ENCODE measurements around the gene ARID1A. TPM values are rescaled to one million over a fixed set of nuclear protein-coding genes. Genes with fewer than 3 reads are reported as not detected.

The ARID1A gene
- polyA plus RNA-seq, 3 donors: 6.6 to 84.4 (median 9.5) TPM

DNA sequence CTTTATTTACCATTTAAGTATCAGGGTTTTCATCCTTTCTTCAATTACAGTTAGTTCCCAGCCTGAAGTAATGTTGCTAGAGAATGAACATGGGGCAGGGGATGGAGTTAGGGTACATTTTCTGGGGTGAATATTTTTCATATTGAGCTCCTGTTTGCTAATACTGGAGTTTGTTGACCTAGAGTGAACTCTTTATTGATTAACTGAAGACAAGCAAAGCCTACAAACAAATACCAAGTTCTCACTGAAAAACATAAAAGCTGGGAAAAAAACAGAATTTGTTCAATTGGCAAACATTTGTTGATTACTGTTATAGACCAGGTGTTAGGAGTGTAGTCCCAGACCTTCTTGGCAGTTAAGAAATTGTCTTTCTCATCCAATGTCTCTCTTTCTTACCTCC lies 63.7 kb downstream of the ARID1A start:
- Histone ChIP-seq H4K20me1 (ENCODE audit: insufficient read depth, low read length) (peaks cover 98% of the 10 kb centered on the region), H3K9me3 (replicated peaks in 1 of 2; ENCODE audit: control insufficient read depth in 1 of 2, insufficient read depth in 1 of 2, low read length in 2 of 2) (no peaks in the 10 kb centered on the region), H2AFZ (ENCODE audit: insufficient read depth, low read depth, low read length, poor library complexity, severe bottlenecking) (no peak overlapping the region), H3K4me1 (ENCODE audit: control insufficient read depth in 1 of 2, insufficient read depth in 2 of 2, low read length in 2 of 2) (no peaks in the 10 kb centered on the region), H3K79me2 (ENCODE audit: insufficient read depth, low read length) (peaks cover 98% of the 10 kb centered on the region), H3K4me3 (replicated peaks in 1 of 3; ENCODE audit: low read depth in 2 of 3, low read length in 3 of 3) (no peak overlapping the region), H3K27me3 (ENCODE audit: control insufficient read depth in 2 of 2, insufficient read depth in 2 of 2, low read length in 2 of 2) (no peaks in the 10 kb centered on the region), H3K27ac (ENCODE audit: low read depth in 1 of 2, low read length in 2 of 2) (peak overlapping the region in 1 of 2 donors; percentile 58), H3K9ac (ENCODE audit: insufficient read depth, low read length, poor library complexity, severe bottlenecking) (no peak overlapping the region), H3K4me2 (replicated peaks; ENCODE audit: extremely low read depth, low read length, poor library complexity, severe bottlenecking) (no peak overlapping the region), H3K36me3 (replicated peaks in 1 of 2; ENCODE audit: control insufficient read depth in 1 of 2, insufficient read depth in 2 of 2, low read length in 2 of 2) (peaks cover 70 to 97% of the 10 kb centered on the region in 2 donors)
- Mint-ChIP-seq H3K27ac (peak overlapping the region in 1 of 7 donors; percentile 21), H3K27me3 (ENCODE audit: low read depth in 3 of 3) (peaks cover 0 to 2% (median 0%) of the 10 kb centered on the region in 3 donors), H3K9me3 (no peaks in the 10 kb centered on the region), H3K4me1 (no peaks in the 10 kb centered on the region), H3K4me3 (no peak overlapping the region), H3K36me3 (peaks cover 60 to 84% of the 10 kb centered on the region in 2 donors)
- no peak for DNase-seq
- intact Hi-C loops (cut with micrococcal nuclease): no loop called here
- no peak for TF ChIP-seq CTCF (IDR thresholded peaks at IDR 0.05)

DNA sequence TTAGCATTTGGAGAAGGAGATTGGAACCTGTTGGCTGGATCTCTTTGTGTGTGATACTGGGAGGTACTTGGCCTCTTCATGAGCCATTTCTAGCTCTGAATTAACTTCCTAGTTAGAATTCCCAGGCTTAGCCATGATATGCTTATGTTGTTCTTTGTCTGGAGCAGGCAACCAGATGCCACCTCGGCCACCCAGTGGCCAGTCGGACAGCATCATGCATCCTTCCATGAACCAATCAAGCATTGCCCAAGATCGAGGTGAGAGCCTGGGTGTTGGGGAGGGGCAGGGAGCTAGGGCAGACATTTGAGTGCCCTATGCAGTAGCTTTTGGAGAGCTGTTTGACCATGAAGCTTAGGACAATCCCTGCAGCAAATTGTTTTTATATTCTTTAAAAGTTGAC lies 65.4 kb downstream of the ARID1A start:
- Histone ChIP-seq H2AFZ (ENCODE audit: insufficient read depth, low read depth, low read length, poor library complexity, severe bottlenecking) (no peak overlapping the region), H3K27me3 (ENCODE audit: control insufficient read depth in 2 of 2, insufficient read depth in 2 of 2, low read length in 2 of 2) (no peaks in the 10 kb centered on the region), H3K4me3 (replicated peaks in 1 of 3; ENCODE audit: low read depth in 2 of 3, low read length in 3 of 3) (no peak overlapping the region), H3K27ac (ENCODE audit: low read depth in 1 of 2, low read length in 2 of 2) (no peak overlapping the region), H3K4me1 (ENCODE audit: control insufficient read depth in 1 of 2, insufficient read depth in 2 of 2, low read length in 2 of 2) (no peaks in the 10 kb centered on the region), H4K20me1 (ENCODE audit: insufficient read depth, low read length) (peaks cover 98% of the 10 kb centered on the region), H3K79me2 (ENCODE audit: insufficient read depth, low read length) (peaks cover 87% of the 10 kb centered on the region), H3K9ac (ENCODE audit: insufficient read depth, low read length, poor library complexity, severe bottlenecking) (no peak overlapping the region), H3K36me3 (replicated peaks in 1 of 2; ENCODE audit: control insufficient read depth in 1 of 2, insufficient read depth in 2 of 2, low read length in 2 of 2) (peaks cover 70 to 97% of the 10 kb centered on the region in 2 donors), H3K9me3 (replicated peaks in 1 of 2; ENCODE audit: control insufficient read depth in 1 of 2, insufficient read depth in 1 of 2, low read length in 2 of 2) (no peaks in the 10 kb centered on the region), H3K4me2 (replicated peaks; ENCODE audit: extremely low read depth, low read length, poor library complexity, severe bottlenecking) (no peak overlapping the region)
- Mint-ChIP-seq H3K4me1 (no peaks in the 10 kb centered on the region), H3K36me3 (peaks cover 59 to 90% of the 10 kb centered on the region in 2 donors), H3K27ac (peak overlapping the region in 2 of 7 donors; percentile 54 to 74), H3K4me3 (no peak overlapping the region), H3K27me3 (ENCODE audit: low read depth in 3 of 3) (peaks cover 0 to 2% (median 0%) of the 10 kb centered on the region in 3 donors), H3K9me3 (no peaks in the 10 kb centered on the region)
- no peak for TF ChIP-seq CTCF (IDR thresholded peaks at IDR 0.05)
- DNase-seq: no peak
- intact Hi-C loops (cut with micrococcal nuclease): no loop called here
- WGBS (ENCODE audit: insufficient coverage): no CpG with 5 or more reads among the region's 3 CpGs
